ENCODE measurements around the gene SRM. TPM values are rescaled to one million over a fixed set of nuclear protein-coding genes. Genes with fewer than 3 reads are reported as not detected.

The SRM gene
- total and polyA plus RNA-seq, 2 of the 13 experiments (the other 11 are each of a cell fraction or from before 2014, with no cell fraction given) = 27.9 to 31.8 TPM

GRCh38 chr1:11099310-11100148, 39.7 kb upstream of the SRM start, which contains the start of gene EXOSC10 (continued):
- TF ChIP-seq, protein P1, sequence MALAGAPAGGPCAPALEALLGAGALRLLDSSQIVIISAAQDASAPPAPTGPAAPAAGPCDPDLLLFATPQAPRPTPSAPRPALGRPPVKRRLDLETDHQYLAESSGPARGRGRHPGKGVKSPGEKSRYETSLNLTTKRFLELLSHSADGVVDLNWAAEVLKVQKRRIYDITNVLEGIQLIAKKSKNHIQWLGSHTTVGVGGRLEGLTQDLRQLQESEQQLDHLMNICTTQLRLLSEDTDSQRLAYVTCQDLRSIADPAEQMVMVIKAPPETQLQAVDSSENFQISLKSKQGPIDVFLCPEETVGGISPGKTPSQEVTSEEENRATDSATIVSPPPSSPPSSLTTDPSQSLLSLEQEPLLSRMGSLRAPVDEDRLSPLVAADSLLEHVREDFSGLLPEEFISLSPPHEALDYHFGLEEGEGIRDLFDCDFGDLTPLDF (CRISPR knock-in tag; IDR thresholded peaks at IDR 0.05) = peak; percentile 81
- TF ChIP-seq ZNF333 (CRISPR knock-in tag; IDR thresholded peaks at IDR 0.05; ENCODE audit: borderline replicate concordance) (peak; percentile 89; the same call in 1 of the 2 replicates), ZNF790 (CRISPR knock-in tag; IDR thresholded peaks at IDR 0.05; ENCODE audit: borderline replicate concordance) (no peak), SMARCC2 (IDR thresholded peaks at IDR 0.05) (no peak), REL (CRISPR knock-in tag; conservative IDR thresholded peaks at IDR 0.05) (peak; percentile 52; the same call in 1 of the 2 replicates), ZNF773 (CRISPR knock-in tag; IDR thresholded peaks at IDR 0.05; ENCODE audit: borderline replicate concordance) (peak; percentile 31; the same call in 1 of the 2 replicates), HMG20B (CRISPR knock-in tag; conservative IDR thresholded peaks at IDR 0.05) (no peak), KLF16 (CRISPR knock-in tag; IDR thresholded peaks at IDR 0.05) (no peak), HNRNPL (IDR thresholded peaks at IDR 0.05; ENCODE audit: low read depth, low read length) (0 out of 2 replicates have a peak, but pooled peaks have one; percentile 27), SAFB2 (CRISPR knock-in tag; IDR thresholded peaks at IDR 0.05; ENCODE audit: borderline replicate concordance, low read depth) (no peak), FLYWCH1 (CRISPR knock-in tag; IDR thresholded peaks at IDR 0.05) (0 out of 2 replicates have a peak, but pooled peaks have one; percentile 82), PCBP1 (IDR thresholded peaks at IDR 0.05; ENCODE audit: borderline replicate concordance, low read depth, low read length) (no peak), SP2 (CRISPR knock-in tag; IDR thresholded peaks at IDR 0.05) (no peak), SUZ12 (IDR thresholded peaks at IDR 0.05; ENCODE audit: low read depth, low read length) (no peak), ZBTB39 (CRISPR knock-in tag; IDR thresholded peaks at IDR 0.05) (no peak), ZBTB37 (CRISPR knock-in tag; IDR thresholded peaks at IDR 0.05) (no peak)
